H9 (cell line): ENCODE measurements around the gene NAXD. TPM values are rescaled to one million over a fixed set of nuclear protein-coding genes. Genes with fewer than 3 reads are reported as not detected.

Experiments
- DNase-seq: peaks from one replicate; pipeline ENCODE4 v3.0.0-alpha.2; 2017
- H2AFZ ChIP-seq: one replicate; pipeline ENCODE4 v1.6.1; 2013; ENCODE audit warnings: mild to moderate bottlenecking, low read length, control low read depth, moderate library complexity
- H2AK5ac ChIP-seq: 2 replicates; pipeline ENCODE4 v1.6.1; 2013; ENCODE audit warnings: low read length, control low read depth, mixed read lengths; ENCODE audit not compliant: insufficient read length
- H2BK120ac ChIP-seq: one replicate; pipeline ENCODE4 v1.6.1; 2013; ENCODE audit warnings: low read depth, mild to moderate bottlenecking, low read length, control low read depth, inconsistent platforms; ENCODE audit not compliant: poor library complexity, severe bottlenecking
- H2BK12ac ChIP-seq: 2 replicates; pipeline ENCODE4 v1.6.1; 2013; ENCODE audit warnings: low read length, control low read depth, mixed read lengths, low read depth; ENCODE audit not compliant: insufficient read length
- H2BK15ac ChIP-seq: 2 replicates; pipeline ENCODE4 v1.6.1; 2013; ENCODE audit warnings: low read depth, low read length, control low read depth
- H2BK20ac ChIP-seq: one replicate; pipeline ENCODE4 v1.6.1; 2013; ENCODE audit warnings: low read depth, mild to moderate bottlenecking, low read length, control low read depth, inconsistent platforms; ENCODE audit not compliant: poor library complexity, severe bottlenecking
- H2BK5ac ChIP-seq: 2 replicates; pipeline ENCODE4 v1.6.1; 2013; ENCODE audit warnings: low read length, control low read depth, mixed read lengths; ENCODE audit not compliant: insufficient read length
- H3K14ac ChIP-seq: 2 replicates; pipeline ENCODE4 v1.6.1; 2013; ENCODE audit warnings: low read length, control low read depth; ENCODE audit not compliant: insufficient read depth
- H3K18ac ChIP-seq: 2 replicates; pipeline ENCODE4 v1.6.1; 2013; ENCODE audit warnings: low read depth, mild to moderate bottlenecking, mixed read lengths, low read length, control low read depth; ENCODE audit not compliant: insufficient read length
- H3K23ac ChIP-seq: 2 replicates; pipeline ENCODE4 v1.6.1; 2013; ENCODE audit warnings: low read length, control low read depth, mixed read lengths, low read depth; ENCODE audit not compliant: insufficient read length
- H3K23me2 ChIP-seq: 2 replicates; pipeline ENCODE4 v1.6.1; 2013; ENCODE audit warnings: low read depth, mild to moderate bottlenecking, mixed read lengths, low read length, control low read depth; ENCODE audit not compliant: insufficient read length, poor library complexity, severe bottlenecking
- H3K27ac ChIP-seq: 2 replicates; pipeline ENCODE4 v1.5.1; 2013; ENCODE audit warnings: low read length, control low read depth, mixed read lengths, low read depth; ENCODE audit not compliant: insufficient read length
- H3K27me3 ChIP-seq: 2 replicates; pipeline ENCODE4 v1.6.1; 2013; ENCODE audit warnings: low read length, control low read depth, inconsistent platforms; ENCODE audit not compliant: insufficient read depth
- H3K4ac ChIP-seq: 2 replicates; pipeline ENCODE4 v1.6.1; 2013; ENCODE audit warnings: low read depth, mild to moderate bottlenecking, control low read depth, inconsistent platforms, low read length, moderate library complexity
- H3K4me1 ChIP-seq: 2 replicates; pipeline ENCODE4 v1.6.1; 2013; ENCODE audit warnings: low read length, control low read depth, inconsistent platforms; ENCODE audit not compliant: insufficient read depth
- H3K4me2 ChIP-seq: 2 replicates; pipeline ENCODE4 v1.6.1; 2013; ENCODE audit warnings: low read length, control low read depth, mixed read lengths; ENCODE audit not compliant: insufficient read length, insufficient read depth
- H3K56ac ChIP-seq: 2 replicates; pipeline ENCODE4 v1.6.1; 2013; ENCODE audit warnings: low read depth, mild to moderate bottlenecking, mixed read lengths, low read length, control low read depth; ENCODE audit not compliant: insufficient read length
- H3K79me1 ChIP-seq: 2 replicates; pipeline ENCODE4 v1.6.1; 2013; ENCODE audit warnings: low read depth, mild to moderate bottlenecking, moderate library complexity, low read length, control low read depth, inconsistent platforms; ENCODE audit not compliant: insufficient read depth, poor library complexity, severe bottlenecking
- H3K79me2 ChIP-seq: 2 replicates; pipeline ENCODE4 v1.6.1; 2013; ENCODE audit warnings: low read length, control low read depth, inconsistent platforms; ENCODE audit not compliant: insufficient read depth
- H3K9ac ChIP-seq: 2 replicates; pipeline ENCODE4 v1.6.1; 2013; ENCODE audit warnings: low read length, control low read depth, mixed read lengths; ENCODE audit not compliant: insufficient read length; ENCODE audit errors: extremely low read depth
- H3K9me3 ChIP-seq: one replicate; pipeline ENCODE4 v1.6.1; 2013; ENCODE audit warnings: low read depth, low read length, inconsistent platforms; ENCODE audit not compliant: control insufficient read depth
- H3T11ph ChIP-seq: one replicate; pipeline ENCODE4 v1.6.1; 2013; ENCODE audit warnings: mild to moderate bottlenecking, low read length, control low read depth, inconsistent platforms
- H4K20me1 ChIP-seq: one replicate; pipeline ENCODE4 v1.6.1; 2013; ENCODE audit not compliant: control insufficient read depth, insufficient read length, insufficient read depth
- H4K5ac ChIP-seq: 2 replicates; pipeline ENCODE4 v1.6.1; 2013; ENCODE audit warnings: low read depth, mild to moderate bottlenecking, mixed read lengths, low read length, control low read depth; ENCODE audit not compliant: insufficient read length
- H4K8ac ChIP-seq: replicated peaks from 2 replicates; pipeline ENCODE4 v1.6.1; 2013; ENCODE audit warnings: low read length, control low read depth, mixed read lengths, low read depth; ENCODE audit not compliant: insufficient read length
- H4K91ac ChIP-seq: 2 replicates; pipeline ENCODE4 v1.6.1; 2013; ENCODE audit warnings: low read depth, mild to moderate bottlenecking, moderate library complexity, mixed read lengths, low read length, control low read depth; ENCODE audit not compliant: insufficient read length
- H3K27ac Mint-ChIP-seq, 3 experiments: 2 replicates in 2 of 3; 3 replicates in 1 of 3; pipeline ENCODE4 v1.8.0; 2020 to 2021; ENCODE audit warnings: mixed read lengths in 3 of 3, mild to moderate bottlenecking in 1 of 3, moderate library complexity in 1 of 3
- H3K27me3 Mint-ChIP-seq: 2 replicates; pipeline ENCODE4 v1.8.0; 2021; ENCODE audit warnings: low read depth, mild to moderate bottlenecking, moderate library complexity, mixed read lengths
- H3K36me3 Mint-ChIP-seq, 3 experiments: 2 replicates in 2 of 3; 3 replicates in 1 of 3; pipeline ENCODE4 v1.8.0; 2020 to 2021; ENCODE audit warnings: low read depth in 3 of 3, mixed read lengths in 3 of 3; ENCODE audit not compliant: insufficient read depth in 1 of 3
- H3K4me1 Mint-ChIP-seq, 2 experiments: 2 replicates each; pipeline ENCODE4 v1.8.0; 2020; ENCODE audit warnings: mixed read lengths in 2 of 2
- H3K4me3 Mint-ChIP-seq, 2 experiments: 2 replicates in 1 of 2; 3 replicates in 1 of 2; pipeline ENCODE4 v1.8.0; 2020 to 2021; ENCODE audit warnings: mild to moderate bottlenecking in 2 of 2, mixed read lengths in 2 of 2, moderate library complexity in 1 of 2
- H3K9me3 Mint-ChIP-seq, 2 experiments: 2 replicates in 1 of 2; 3 replicates in 1 of 2; pipeline ENCODE4 v1.8.0; 2020; ENCODE audit warnings: mild to moderate bottlenecking in 2 of 2, mixed read lengths in 2 of 2, moderate library complexity in 1 of 2
- WGBS: extraction: QIAGEN DNeasy Blood & Tissue Kit; methylation state at CpG from one replicate; pipeline ENCODE4 v1.1.7; 2013; ENCODE audit warnings: missing lambda C conversion rate, low lambda C conversion rate, mixed read lengths; ENCODE audit not compliant: insufficient read length; ENCODE audit errors: extremely low coverage; 5-methylcytosine and 5-hydroxymethylcytosine counted together
- total RNA-seq: library from RNA; stranded (reverse); gene quantifications from 2 replicates; pipeline ENCODE4 v1.2.1, GENCODE V29; 2021
- TF ChIP-seq, protein P1 (sequence below): fragments of 200-600 bp; sonication (generic); conservative IDR thresholded peaks from 3 replicates; pipeline ENCODE4 v1.8.0; 2021; ENCODE audit warnings: antibody characterized with exemption, mild to moderate bottlenecking

NAXD gene
- total RNA-seq, 1 experiment from 2014 or later, result 25.5 TPM

DNA sequence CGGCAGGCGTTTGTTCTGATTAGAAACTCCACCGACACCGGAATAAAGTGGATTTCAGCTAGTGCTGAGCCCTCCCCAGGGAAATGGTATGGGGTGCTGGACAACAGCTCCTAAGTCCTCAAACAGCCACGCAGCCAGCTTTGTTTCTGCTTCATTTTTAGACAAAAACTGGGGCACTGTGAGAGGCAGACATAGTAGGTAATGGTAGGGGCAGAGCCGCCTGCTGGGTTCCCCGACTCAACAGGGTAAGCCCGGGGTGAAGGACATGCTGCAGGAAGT is 50.8 kb downstream of the NAXD start:
- H3K9me3 ChIP-seq, result peaks cover 9% of the 10 kb centered on the region
- H3K4me1 ChIP-seq, result no peaks in the 10 kb centered on the region
- no peak overlapping the region for H4K8ac ChIP-seq
- no peak overlapping the region for H2BK15ac ChIP-seq
- H2BK20ac ChIP-seq, result no peak overlapping the region
- DNase-seq, result no peak
- H2AFZ ChIP-seq, result no peak overlapping the region
- H3K4me3 Mint-ChIP-seq, result no peak overlapping the region
- no peak overlapping the region for H3K23ac ChIP-seq
- no peak overlapping the region for H3K9ac ChIP-seq
- TF ChIP-seq, protein P1, sequence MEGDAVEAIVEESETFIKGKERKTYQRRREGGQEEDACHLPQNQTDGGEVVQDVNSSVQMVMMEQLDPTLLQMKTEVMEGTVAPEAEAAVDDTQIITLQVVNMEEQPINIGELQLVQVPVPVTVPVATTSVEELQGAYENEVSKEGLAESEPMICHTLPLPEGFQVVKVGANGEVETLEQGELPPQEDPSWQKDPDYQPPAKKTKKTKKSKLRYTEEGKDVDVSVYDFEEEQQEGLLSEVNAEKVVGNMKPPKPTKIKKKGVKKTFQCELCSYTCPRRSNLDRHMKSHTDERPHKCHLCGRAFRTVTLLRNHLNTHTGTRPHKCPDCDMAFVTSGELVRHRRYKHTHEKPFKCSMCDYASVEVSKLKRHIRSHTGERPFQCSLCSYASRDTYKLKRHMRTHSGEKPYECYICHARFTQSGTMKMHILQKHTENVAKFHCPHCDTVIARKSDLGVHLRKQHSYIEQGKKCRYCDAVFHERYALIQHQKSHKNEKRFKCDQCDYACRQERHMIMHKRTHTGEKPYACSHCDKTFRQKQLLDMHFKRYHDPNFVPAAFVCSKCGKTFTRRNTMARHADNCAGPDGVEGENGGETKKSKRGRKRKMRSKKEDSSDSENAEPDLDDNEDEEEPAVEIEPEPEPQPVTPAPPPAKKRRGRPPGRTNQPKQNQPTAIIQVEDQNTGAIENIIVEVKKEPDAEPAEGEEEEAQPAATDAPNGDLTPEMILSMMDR, result no peak
- H3K27me3 Mint-ChIP-seq, result no peaks in the 10 kb centered on the region
- H3K56ac ChIP-seq, result no peak overlapping the region
- H3K27ac Mint-ChIP-seq, result no peak overlapping the region; a peak in 1 of 7 replicates
- no peak overlapping the region for H2BK120ac ChIP-seq
- peaks cover 75 to 93% (median 91%) of the 10 kb centered on the region in 3 experiments for H3K36me3 Mint-ChIP-seq
- no peak overlapping the region for H4K91ac ChIP-seq
- H4K20me1 ChIP-seq, result no peaks in the 10 kb centered on the region
- no peak overlapping the region for H3T11ph ChIP-seq
- no peaks in the 10 kb centered on the region for H3K79me2 ChIP-seq
- no peak overlapping the region for H2BK5ac ChIP-seq
- no peak overlapping the region for H3K4ac ChIP-seq
- H3K4me2 ChIP-seq, result no peak overlapping the region
- no CpG with 5 or more reads among the region's 8 CpGs for WGBS
- no peaks in the 10 kb centered on the region for H3K27me3 ChIP-seq
- no peaks in the 10 kb centered on the region for H3K79me1 ChIP-seq
- no peak overlapping the region for H2AK5ac ChIP-seq
- H4K5ac ChIP-seq, result no peak overlapping the region
- no peak overlapping the region for H3K18ac ChIP-seq
- H3K9me3 Mint-ChIP-seq, result peaks cover 32 to 33% of the 10 kb centered on the region in 2 experiments
- no peak overlapping the region for H3K27ac ChIP-seq
- peaks cover 3% of the 10 kb centered on the region in 2 experiments; a peak in 2 of 4 replicates for H3K4me1 Mint-ChIP-seq
- H3K23me2 ChIP-seq, result no peaks in the 10 kb centered on the region
- H2BK12ac ChIP-seq, result no peak overlapping the region
- no peak overlapping the region; the same call in 1 of the 2 replicates for H3K14ac ChIP-seq
